TTC549 (cell line): ENCODE data around the gene ASB18.

ENCODE experiments used
- FAIRE-seq: peaks from 2 replicates; lab custom pipeline; 2012; peaks lifted over from hg19 to GRCh38; lab: Jason Lieb, UNC

ASB18 gene

GRCh38 chr2:236208019-236208926, 55.9 kb downstream of the ASB18 start:
- FAIRE-seq: no peak

GRCh38 chr2:236207472-236207871, 56.7 kb downstream of the ASB18 start:
- FAIRE-seq: no peak

- no peak for FAIRE-seq
Observed at GRCh38 chr2:236205867-236206645, 58.1 kb downstream of the ASB18 start.

- FAIRE-seq: no peak
Observed at GRCh38 chr2:236204953-236205352, 59.3 kb downstream of the ASB18 start.

GRCh38 chr2:236200378-236200777, 63.8 kb downstream of the ASB18 start:
- FAIRE-seq: no peak

- no peak for FAIRE-seq
Observed at GRCh38 chr2:236196366-236196765, 67.8 kb downstream of the ASB18 start.

- FAIRE-seq: no peak
Observed at GRCh38 chr2:236195726-236196125, 68.5 kb downstream of the ASB18 start.

GRCh38 chr2:236194786-236195185, 69.4 kb downstream of the ASB18 start:
- FAIRE-seq: no peak

GRCh38 chr2:236193026-236193425, 71.2 kb downstream of the ASB18 start:
- no peak for FAIRE-seq

GRCh38 chr2:236190674-236191073, 73.5 kb downstream of the ASB18 start:
- FAIRE-seq: no peak

GRCh38 chr2:236184701-236185100, 79.5 kb downstream of the ASB18 start:
- FAIRE-seq: no peak

- peak; percentile 97 for FAIRE-seq
Observed at GRCh38 chr2:236180831-236181453, 83.3 kb downstream of the ASB18 start.

- FAIRE-seq: no peak
Observed at GRCh38 chr2:236180076-236180816, 84.0 kb downstream of the ASB18 start.

GRCh38 chr2:236179236-236180075, 84.8 kb downstream of the ASB18 start:
- FAIRE-seq: no peak

- FAIRE-seq: no peak
Observed at GRCh38 chr2:236178890-236179235, 85.3 kb downstream of the ASB18 start.

GRCh38 chr2:236177967-236178889, 86.0 kb downstream of the ASB18 start:
- FAIRE-seq: no peak

- FAIRE-seq: no peak
Observed at GRCh38 chr2:236177604-236177966, 86.6 kb downstream of the ASB18 start.

GRCh38 chr2:236176951-236177350, 87.3 kb downstream of the ASB18 start:
- FAIRE-seq: no peak

GRCh38 chr2:236176417-236176816, 87.8 kb downstream of the ASB18 start:
- FAIRE-seq: peak; percentile 75

- FAIRE-seq: no peak
Observed at GRCh38 chr2:236175548-236176150, 88.6 kb downstream of the ASB18 start.
